Kidney (tissue), 22 donors: Measurements from ENCODE around the gene CDRT4. TPM values are rescaled to one million over a fixed set of nuclear protein-coding genes. Genes with fewer than 3 reads are reported as not detected.

ENCODE experiments used
- DNase-seq, 5 donors: peaks; one replicate each; pipeline ENCODE4 v3.0.0-alpha.2; 2013 to 2020
- FAIRE-seq: peaks from 2 replicates; lab custom pipeline; 2012; peaks lifted over from hg19 to GRCh38; lab: Jason Lieb, UNC
- H3K27ac ChIP-seq, 2 donors: one replicate each; pipeline ENCODE4 v1.7.0; 2013; ENCODE audit warnings: low read depth in 2 of 2, low read length in 2 of 2, inconsistent platforms in 1 of 2
- H3K27me3 ChIP-seq: one replicate; pipeline ENCODE4 v1.7.1; 2013; ENCODE audit warnings: low read length, inconsistent platforms; ENCODE audit not compliant: control insufficient read depth, insufficient read depth
- H3K36me3 ChIP-seq, 3 donors: one replicate each; pipeline versions ENCODE4 v1.7.0 to v1.7.1; 2013; ENCODE audit warnings: low read length in 3 of 3, control low read depth in 1 of 3, inconsistent platforms in 1 of 3; ENCODE audit not compliant: insufficient read depth in 3 of 3, control insufficient read depth in 2 of 3
- H3K4me1 ChIP-seq, 3 donors: one replicate each; pipeline versions ENCODE4 v1.7.0 to v1.7.1; 2013; ENCODE audit warnings: low read length in 3 of 3, inconsistent platforms in 1 of 3, low read depth in 1 of 3; ENCODE audit not compliant: control insufficient read depth in 2 of 3, insufficient read depth in 2 of 3
- H3K4me3 ChIP-seq, 3 donors: one replicate each; pipeline versions ENCODE4 v1.7.0 to v1.8.1; 2013; ENCODE audit warnings: low read length in 3 of 3, control low read depth in 1 of 3, inconsistent platforms in 1 of 3
- H3K9ac ChIP-seq, 3 donors: one replicate each; pipeline versions ENCODE4 v1.7.0 to v1.7.1; 2013; ENCODE audit warnings: low read length in 3 of 3, control low read depth in 1 of 3, inconsistent platforms in 1 of 3
- H3K9me3 ChIP-seq, 3 donors: one replicate each; pipeline versions ENCODE4 v1.7.0 to v1.7.1; 2013; ENCODE audit warnings: low read length in 3 of 3, control low read depth in 1 of 3, inconsistent platforms in 1 of 3; ENCODE audit not compliant: control insufficient read depth in 2 of 3, insufficient read depth in 1 of 3
- intact Hi-C: fragments of 100-400 bp; cut with DNase I; formaldehyde crosslinking; loops from one replicate; pipeline ENCODE4 v1.11.1; 2022
- long read RNA-seq, 10 donors: library from polyadenylated mRNA in 1 of 10; unstranded in 1 of 10; transcript quantifications; one replicate each; pipeline ENCODE4 v2.0.0 and lab custom pipeline, GENCODE V29; 2021 to 2026
- polyA plus RNA-seq: library from polyadenylated mRNA; stranded (reverse); fragments of 350-450 nt; fragmentation: Illumina TruSeq; extraction: RNeasy Lipid Tissue Mini Kit (QIAGEN cat#74804); gene quantifications from one replicate; pipeline ENCODE4 v1.2.3, GENCODE V29; 2014; ENCODE audit warnings: low read depth, low replicate concordance; ENCODE audit not compliant: insufficient read depth
- total RNA-seq: library from RNA; stranded (reverse); fragmentation: NEBNext Ultra II Directional; extraction: Animal tissue kit (Norgen Biotek cat#: 25700); gene quantifications from one replicate; pipeline ENCODE4 v1.2.1, GENCODE V29; 2021
- TF ChIP-seq, protein P1 (sequence below): IDR thresholded peaks from 3 replicates; pipeline ENCODE4 v1.5.1; 2012; ENCODE audit warnings: mild to moderate bottlenecking, moderate library complexity, borderline replicate concordance; ENCODE audit not compliant: insufficient read depth; ENCODE audit errors: extremely low read depth
- donor health status: control.
- donor health status: control.
- donor health status: control.
- donor health status: control.
- donor health status: control.
- donor health status: DM: yes; HTN: yes; CAD: no.
- donor health status: Normal renal cell carcinoma (clear cell type).

The CDRT4 gene
- total RNA-seq (8.0 TPM), polyA plus RNA-seq (4.6 TPM)
- long read RNA-seq, donor 1, partial matches to known transcripts, result 0 of 1 reads
- long read RNA-seq, donor 1, other reads (novel, unspliced or antisense), result 0 of 1 reads
- long read RNA-seq, donor 2, partial matches to known transcripts, result 0 of 1 reads
- long read RNA-seq, donor 2, other reads (novel, unspliced or antisense), result 0 of 1 reads
- long read RNA-seq, donor 3, transcript CDRT4-203 (3 exons, 632 nt), result major isoform, 5 of 5 reads
- long read RNA-seq, donor 3, partial matches to known transcripts, result 0 of 5 reads
- long read RNA-seq, donor 3, other reads (novel, unspliced or antisense), result 0 of 5 reads
- long read RNA-seq, donor 4, partial matches to known transcripts, result 0 of 2 reads
- long read RNA-seq, donor 4, other reads (novel, unspliced or antisense), result 0 of 2 reads
- long read RNA-seq, donor 5, result 0 reads
- long read RNA-seq, donor 6, result 0 reads
- long read RNA-seq, donor 7, result 0 reads
- long read RNA-seq, donor 8, partial matches to known transcripts, result 0 of 1 reads
- long read RNA-seq, donor 8, other reads (novel, unspliced or antisense), result 0 of 1 reads
- long read RNA-seq, donor 9, result 0 reads
- long read RNA-seq, donor 10, partial matches to known transcripts, result 0 of 4 reads
- long read RNA-seq, donor 10, other reads (novel, unspliced or antisense), result 0 of 4 reads

- no peak within 1 kb of the TSS for H3K9ac ChIP-seq
- FAIRE-seq, result no peak
- H3K9me3 ChIP-seq, result no peaks in the 10 kb centered on the region
- DNase-seq, result no peak
- H3K36me3 ChIP-seq, result no peaks in the 10 kb centered on the region
- TF ChIP-seq, protein P1, sequence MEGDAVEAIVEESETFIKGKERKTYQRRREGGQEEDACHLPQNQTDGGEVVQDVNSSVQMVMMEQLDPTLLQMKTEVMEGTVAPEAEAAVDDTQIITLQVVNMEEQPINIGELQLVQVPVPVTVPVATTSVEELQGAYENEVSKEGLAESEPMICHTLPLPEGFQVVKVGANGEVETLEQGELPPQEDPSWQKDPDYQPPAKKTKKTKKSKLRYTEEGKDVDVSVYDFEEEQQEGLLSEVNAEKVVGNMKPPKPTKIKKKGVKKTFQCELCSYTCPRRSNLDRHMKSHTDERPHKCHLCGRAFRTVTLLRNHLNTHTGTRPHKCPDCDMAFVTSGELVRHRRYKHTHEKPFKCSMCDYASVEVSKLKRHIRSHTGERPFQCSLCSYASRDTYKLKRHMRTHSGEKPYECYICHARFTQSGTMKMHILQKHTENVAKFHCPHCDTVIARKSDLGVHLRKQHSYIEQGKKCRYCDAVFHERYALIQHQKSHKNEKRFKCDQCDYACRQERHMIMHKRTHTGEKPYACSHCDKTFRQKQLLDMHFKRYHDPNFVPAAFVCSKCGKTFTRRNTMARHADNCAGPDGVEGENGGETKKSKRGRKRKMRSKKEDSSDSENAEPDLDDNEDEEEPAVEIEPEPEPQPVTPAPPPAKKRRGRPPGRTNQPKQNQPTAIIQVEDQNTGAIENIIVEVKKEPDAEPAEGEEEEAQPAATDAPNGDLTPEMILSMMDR, result no peak
- no peaks in the 10 kb centered on the region for H3K27me3 ChIP-seq
- intact Hi-C loops, result no loop called here
- no peak within 1 kb of the TSS for H3K4me3 ChIP-seq
- peaks cover 2 to 11% (median 3%) of the 10 kb centered on the region in 3 donors for H3K4me1 ChIP-seq
- H3K27ac ChIP-seq, result no peak within 1 kb of the TSS
Measured at GRCh38 chr17:15467592-15467991, at the start of gene CDRT4. Gene CDRT4 (minus strand): TSS chr17:15467621. CDS start chr17:15440238, 27,383 bp downstream.

- Histone ChIP-seq H3K36me3 (peaks cover 0 to 3% (median 2%) of the 10 kb centered on the region in 3 donors), H3K9ac (no peak overlapping the region), H3K4me1 (no peaks in the 10 kb centered on the region), H3K27ac (no peak overlapping the region), H3K9me3 (no peaks in the 10 kb centered on the region), H3K4me3 (no peak overlapping the region), H3K27me3 (no peaks in the 10 kb centered on the region)
- FAIRE-seq (no peak), DNase-seq (no peak)
- intact Hi-C loops, result no loop called here
- TF ChIP-seq, protein P1, result no peak
Measured at GRCh38 chr17:15516150-15516549, 48.7 kb upstream of the CDRT4 start.

GRCh38 chr17:15514469-15514868 is 47.0 kb upstream of the CDRT4 start:
- no peak for FAIRE-seq
- intact Hi-C loops, result no loop called here
- no peak for DNase-seq

More at GRCh38 chr17:15514469-15514868, 47.0 kb upstream of the CDRT4 start:
- no peak overlapping the region for H3K9ac ChIP-seq
- TF ChIP-seq, protein P1, result no peak
- no peaks in the 10 kb centered on the region for H3K27me3 ChIP-seq
- no peaks in the 10 kb centered on the region for H3K9me3 ChIP-seq
- H3K4me1 ChIP-seq, result no peaks in the 10 kb centered on the region
- peaks cover 0 to 3% (median 2%) of the 10 kb centered on the region in 3 donors for H3K36me3 ChIP-seq
- H3K4me3 ChIP-seq, result no peak overlapping the region
- no peak overlapping the region for H3K27ac ChIP-seq
